ENCODE results near the gene ZFR2.

- no peak for TF ChIP-seq TAF1 (IDR thresholded peaks at IDR 0.05; ENCODE audit: borderline replicate concordance, insufficient read depth, low read length)
- TF ChIP-seq POLR2AphosphoS5 (IDR thresholded peaks at IDR 0.05; ENCODE audit: low read depth, low read length): no peak
- TF ChIP-seq SIN3A (IDR thresholded peaks at IDR 0.05; ENCODE audit: borderline replicate concordance, insufficient read depth, low read length): no peak
These were observed 25.9 kb downstream of the ZFR2 start for GRCh38 chr19:3842948-3843347.
